Measurements from ENCODE around the gene ANGPTL8.

ANGPTL8 gene

DNA sequence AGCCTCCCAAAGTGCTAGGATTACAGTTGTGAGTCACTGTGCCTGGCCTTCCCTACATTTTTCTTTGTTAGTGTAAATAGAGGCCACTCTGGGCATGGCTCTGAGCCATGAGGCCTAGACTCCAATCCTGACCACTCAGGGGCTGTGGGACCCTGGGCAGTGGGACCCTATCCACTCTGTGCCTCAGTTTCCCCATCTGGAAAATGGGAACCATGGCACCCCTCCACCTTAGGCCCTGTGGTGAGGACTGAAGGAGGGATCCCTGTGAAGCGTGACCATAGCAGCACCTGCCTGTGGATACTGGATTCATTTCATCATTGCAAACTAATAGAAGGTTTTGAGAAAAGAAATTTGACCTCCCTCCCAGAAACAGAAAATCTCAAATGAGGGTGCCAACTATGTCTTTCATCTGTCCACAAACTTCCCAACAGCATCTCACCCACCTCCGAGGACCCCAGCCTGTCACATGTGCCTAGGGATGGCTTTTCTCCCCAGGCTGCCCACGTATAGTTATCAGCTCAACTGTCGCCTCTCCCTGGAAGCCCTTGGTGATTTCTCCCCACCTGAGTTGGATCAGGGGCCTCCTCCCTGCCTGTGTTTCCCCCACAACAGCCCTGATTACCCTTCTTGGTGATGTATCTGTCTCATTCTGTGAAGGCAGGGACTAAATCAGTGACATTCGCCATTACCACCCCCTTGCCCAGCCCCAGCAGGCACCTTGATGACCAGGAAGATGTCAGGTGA lies 5.6 kb downstream of the ANGPTL8 start:
- TF ChIP-seq, protein P1, sequence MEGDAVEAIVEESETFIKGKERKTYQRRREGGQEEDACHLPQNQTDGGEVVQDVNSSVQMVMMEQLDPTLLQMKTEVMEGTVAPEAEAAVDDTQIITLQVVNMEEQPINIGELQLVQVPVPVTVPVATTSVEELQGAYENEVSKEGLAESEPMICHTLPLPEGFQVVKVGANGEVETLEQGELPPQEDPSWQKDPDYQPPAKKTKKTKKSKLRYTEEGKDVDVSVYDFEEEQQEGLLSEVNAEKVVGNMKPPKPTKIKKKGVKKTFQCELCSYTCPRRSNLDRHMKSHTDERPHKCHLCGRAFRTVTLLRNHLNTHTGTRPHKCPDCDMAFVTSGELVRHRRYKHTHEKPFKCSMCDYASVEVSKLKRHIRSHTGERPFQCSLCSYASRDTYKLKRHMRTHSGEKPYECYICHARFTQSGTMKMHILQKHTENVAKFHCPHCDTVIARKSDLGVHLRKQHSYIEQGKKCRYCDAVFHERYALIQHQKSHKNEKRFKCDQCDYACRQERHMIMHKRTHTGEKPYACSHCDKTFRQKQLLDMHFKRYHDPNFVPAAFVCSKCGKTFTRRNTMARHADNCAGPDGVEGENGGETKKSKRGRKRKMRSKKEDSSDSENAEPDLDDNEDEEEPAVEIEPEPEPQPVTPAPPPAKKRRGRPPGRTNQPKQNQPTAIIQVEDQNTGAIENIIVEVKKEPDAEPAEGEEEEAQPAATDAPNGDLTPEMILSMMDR (IDR thresholded peaks at IDR 0.05; ENCODE audit: low read depth, low read length): no peak
- no peak for DNase-seq (ENCODE audit: extremely low read depth, low read depth)

DNA sequence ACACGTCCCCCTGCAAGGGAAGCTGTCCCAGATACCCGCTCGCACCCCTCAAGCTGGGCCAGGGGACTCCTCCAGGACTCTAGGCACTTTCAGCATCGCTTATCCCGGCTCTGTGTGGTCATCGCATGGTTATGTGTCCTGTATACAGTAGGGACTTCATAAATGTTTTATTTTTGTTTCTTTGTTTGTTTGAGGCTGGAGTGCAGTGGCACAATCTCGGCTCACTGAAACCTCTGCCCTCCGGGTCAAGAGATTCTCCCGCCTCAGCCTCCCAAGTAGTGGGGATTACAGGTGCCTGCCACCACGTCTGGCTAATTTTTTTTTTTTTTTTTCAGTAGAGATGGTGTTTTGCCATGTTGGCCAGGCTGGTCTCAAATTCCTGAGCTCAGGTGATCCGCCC lies 7.5 kb downstream of the ANGPTL8 start:
- TF ChIP-seq, protein P1 (IDR thresholded peaks at IDR 0.05; ENCODE audit: low read depth, low read length): no peak
- no peak for DNase-seq (ENCODE audit: extremely low read depth, low read depth)

DNA sequence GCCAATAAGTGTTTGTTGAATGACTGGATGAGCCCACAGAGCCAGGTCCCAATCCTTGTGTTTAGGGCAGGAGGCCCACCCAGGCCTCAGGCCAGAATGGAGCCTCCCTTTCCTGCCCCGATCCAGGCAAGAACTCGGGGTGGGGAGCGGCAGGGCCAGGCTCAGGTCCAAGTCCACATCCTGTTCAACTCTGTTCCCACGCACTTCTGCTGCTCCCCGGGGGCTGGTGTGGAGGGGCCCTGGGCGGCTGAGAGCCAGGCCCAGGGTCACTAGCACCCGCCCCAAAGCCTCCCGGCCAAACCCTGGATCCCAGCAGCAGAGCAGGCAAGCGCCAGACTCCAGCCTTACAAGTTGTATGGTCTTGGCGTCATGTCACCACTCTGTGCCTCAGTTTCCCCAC lies 8.0 kb downstream of the ANGPTL8 start:
- TF ChIP-seq, protein P1 (IDR thresholded peaks at IDR 0.05; ENCODE audit: low read depth, low read length): no peak

DNA sequence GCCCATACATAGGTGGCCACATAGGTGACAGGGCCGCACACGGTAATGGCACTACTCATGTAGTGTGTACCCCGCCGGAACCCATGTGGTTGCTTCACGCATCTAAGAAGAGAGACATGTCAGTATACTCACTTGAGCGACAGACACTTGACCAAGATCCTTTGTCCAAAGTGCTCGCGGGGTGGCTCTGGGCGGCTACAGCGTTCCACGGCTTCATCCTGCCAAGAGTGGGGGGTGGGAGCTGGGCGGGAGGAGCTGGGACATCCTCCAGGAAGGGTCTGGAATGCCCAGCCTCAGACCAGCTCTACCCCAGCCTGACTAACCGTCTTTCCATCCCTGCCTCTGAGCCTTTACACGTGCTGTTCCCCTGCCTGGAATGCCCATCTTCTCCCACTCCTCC lies 8.5 kb downstream of the ANGPTL8 start:
- DNase-seq (ENCODE audit: extremely low read depth, low read depth): no peak
- TF ChIP-seq, protein P1 (IDR thresholded peaks at IDR 0.05; ENCODE audit: low read depth, low read length): no peak

More for the DNA sequence above, 8.0 kb downstream of the ANGPTL8 start:
- DNase-seq (ENCODE audit: extremely low read depth, low read depth): no peak

DNA sequence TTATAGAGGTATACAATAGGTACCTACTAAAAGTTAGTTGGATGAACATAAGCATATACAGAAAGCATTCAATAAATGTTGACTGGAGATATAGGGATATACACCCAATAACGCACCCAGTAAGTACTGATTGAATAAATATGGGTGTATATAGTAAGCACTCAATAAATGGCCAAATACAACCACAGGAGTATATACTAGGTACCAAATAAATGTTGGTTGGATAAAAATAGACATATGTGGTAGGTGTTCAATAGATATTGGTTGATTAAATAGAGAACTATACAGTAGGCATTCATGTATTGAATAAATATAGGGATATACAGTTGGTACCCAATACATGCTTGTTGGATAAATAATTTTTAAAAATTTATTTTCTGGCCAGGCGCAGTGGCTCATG lies 9.4 kb downstream of the ANGPTL8 start:
- TF ChIP-seq, protein P1 (IDR thresholded peaks at IDR 0.05; ENCODE audit: low read depth, low read length): no peak
- DNase-seq (ENCODE audit: extremely low read depth, low read depth): no peak

DNA sequence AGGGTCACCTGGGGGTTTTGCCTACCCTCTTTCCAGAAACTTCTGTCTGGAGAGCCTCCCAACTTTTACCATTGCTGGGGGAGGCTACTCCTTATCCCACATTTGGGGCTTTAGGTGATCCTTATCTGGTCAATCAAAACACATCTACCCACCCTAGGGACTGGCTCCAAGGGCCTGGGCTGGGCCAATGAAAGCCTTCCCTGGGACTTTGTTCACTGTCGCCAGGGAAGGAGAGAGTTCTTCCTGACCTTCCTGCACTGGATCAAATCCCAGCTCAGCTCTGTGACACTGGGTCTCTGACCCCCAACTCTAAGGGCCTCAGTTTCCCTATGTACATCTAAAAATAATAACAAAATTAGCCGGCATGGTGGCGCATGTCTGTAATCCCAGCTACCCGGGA lies 11.8 kb downstream of the ANGPTL8 start:
- TF ChIP-seq, protein P1 (IDR thresholded peaks at IDR 0.05; ENCODE audit: low read depth, low read length): no peak
- no peak for DNase-seq (ENCODE audit: extremely low read depth, low read depth)

DNA sequence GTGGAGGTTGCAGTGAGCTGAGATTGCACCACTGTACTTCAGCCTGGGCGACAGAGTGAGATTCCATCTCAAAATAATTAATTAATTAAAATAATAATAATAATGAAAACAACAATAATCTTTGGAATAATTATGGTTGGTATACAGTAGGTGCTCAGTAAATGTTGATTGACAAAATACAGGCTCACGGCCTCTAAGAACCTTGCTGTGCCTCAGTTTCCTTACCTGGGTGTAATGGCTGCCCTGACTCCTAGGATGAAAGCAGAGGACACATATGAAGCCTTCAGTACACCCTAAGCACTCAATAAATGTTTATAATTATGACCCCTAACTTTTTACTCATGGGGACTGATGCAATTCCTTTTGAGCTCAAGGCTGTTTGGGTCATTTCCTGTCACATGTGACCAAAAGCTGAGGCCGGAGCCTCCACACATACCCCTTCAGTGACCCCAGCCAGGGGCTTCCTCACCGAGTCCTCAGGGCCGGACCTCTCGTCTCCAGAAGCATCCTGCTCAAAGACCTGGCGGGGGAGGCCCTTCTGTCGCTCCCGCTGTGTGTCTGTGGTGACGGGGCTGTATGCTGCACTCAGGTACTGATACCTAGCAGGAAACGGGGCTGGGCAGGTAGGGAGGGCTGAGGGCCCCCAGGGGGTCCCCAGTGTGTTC lies 12.4 kb downstream of the ANGPTL8 start:
- DNase-seq (ENCODE audit: extremely low read depth, low read depth): no peak
- TF ChIP-seq, protein P1 (IDR thresholded peaks at IDR 0.05; ENCODE audit: low read depth, low read length): no peak

Measured in AG09319 (cell line).